ENCODE measurements around the gene SERPINB1. TPM values are rescaled to one million over a fixed set of nuclear protein-coding genes. Genes with fewer than 3 reads are reported as not detected.

Gene SERPINB1
- total and polyA plus RNA-seq, 3 experiments from 2014 or later = 40.4 to 103 (median 42.4) TPM

- ChIA-PET CTCF (interaction anchor here (0.8 to 13.5 kb wide), 21 partner anchors 10 to 226 kb away, joined by 3 to 196 read pairs (median 4); partner anchors contain the start of genes NQO2 and RIPK1), POLR2A (interaction anchor here (0.9 to 2.3 kb wide), 19 partner anchors 9 to 222 kb away, joined by 3 to 29 read pairs (median 6); partner anchors contain the start of genes SERPINB9 and WRNIP1)
- peaks cover 39% of the 10 kb centered on the region for H3K4me1 ChIP-seq (ENCODE audit: insufficient read depth, low read length)
- H3K27ac ChIP-seq (ENCODE audit: low read depth, low read length) = peak overlapping the region; percentile 82
- Mint-ChIP-seq H3K4me1 (peaks cover 48 to 61% (median 55%) of the 10 kb centered on the region in 3 donors), H3K27me3 (no peaks in the 10 kb centered on the region), H3K4me3 (peak overlapping the region; percentile 88 to 95 (median 90)), H3K36me3 (peaks cover 0 to 35% (median 7%) of the 10 kb centered on the region in 3 donors), H3K9me3 (no peaks in the 10 kb centered on the region), H3K27ac (peak overlapping the region; percentile 86 to 98 (median 93))
- peak in 1 of 5 donors; percentile 42 for DNase-seq
- H3K27me3 ChIP-seq (ENCODE audit: insufficient read depth, low read length, poor library complexity, severe bottlenecking) = no peaks in the 10 kb centered on the region
- H3K9me3 ChIP-seq (ENCODE audit: low read length) = no peaks in the 10 kb centered on the region
- H3K4me3 ChIP-seq (ENCODE audit: low read length) = peak overlapping the region; percentile 82
- peaks cover 5% of the 10 kb centered on the region for H3K36me3 ChIP-seq (ENCODE audit: insufficient read depth, low read length)
Measured at GRCh38 chr6:2842139-2842552, 483 bp upstream of the SERPINB1 start.

- H3K4me3 Mint-ChIP-seq = peak overlapping the region; percentile 88 to 95 (median 90)
- H3K27me3 Mint-ChIP-seq = no peaks in the 10 kb centered on the region
- H3K9me3 Mint-ChIP-seq = no peaks in the 10 kb centered on the region
- H3K27me3 ChIP-seq (ENCODE audit: insufficient read depth, low read length, poor library complexity, severe bottlenecking) = no peaks in the 10 kb centered on the region
- peak overlapping the region; percentile 82 for H3K27ac ChIP-seq (ENCODE audit: low read depth, low read length)
- H3K36me3 ChIP-seq (ENCODE audit: insufficient read depth, low read length) = peaks cover 10% of the 10 kb centered on the region
- H3K4me3 ChIP-seq (ENCODE audit: low read length) = peak overlapping the region; percentile 37
- ChIA-PET POLR2A (interaction anchor here (0.5 to 2.3 kb wide), 9 partner anchors 17 to 149 kb away, joined by 5 to 29 read pairs (median 9); partner anchors contain the start of genes SERPINB9 and WRNIP1), CTCF (interaction anchor here (1.0 to 13.5 kb wide), 12 partner anchors 13 to 227 kb away, joined by 3 to 196 read pairs (median 4); partner anchors contain the start of gene RIPK1)
- peaks cover 40 to 64% (median 53%) of the 10 kb centered on the region in 3 donors for H3K4me1 Mint-ChIP-seq
- peaks cover 0 to 48% (median 11%) of the 10 kb centered on the region in 3 donors for H3K36me3 Mint-ChIP-seq
- peaks cover 31% of the 10 kb centered on the region for H3K4me1 ChIP-seq (ENCODE audit: insufficient read depth, low read length)
- H3K9me3 ChIP-seq (ENCODE audit: low read length) = no peaks in the 10 kb centered on the region
- peak overlapping the region; percentile 69 to 96 (median 93) for H3K27ac Mint-ChIP-seq
- no peak for DNase-seq
Measured at GRCh38 chr6:2840749-2841061, 958 bp downstream of the SERPINB1 start.

GRCh38 chr6:2839982-2840748, 1.5 kb downstream of the SERPINB1 start:
- Histone ChIP-seq H3K27ac (ENCODE audit: low read depth, low read length) (peak overlapping the region; percentile 82), H3K4me3 (ENCODE audit: low read length) (peak overlapping the region; percentile 37), H3K36me3 (ENCODE audit: insufficient read depth, low read length) (peaks cover 16% of the 10 kb centered on the region), H3K4me1 (ENCODE audit: insufficient read depth, low read length) (peaks cover 31% of the 10 kb centered on the region), H3K27me3 (ENCODE audit: insufficient read depth, low read length, poor library complexity, severe bottlenecking) (no peaks in the 10 kb centered on the region), H3K9me3 (ENCODE audit: low read length) (no peaks in the 10 kb centered on the region)
- H3K4me3 Mint-ChIP-seq = peak overlapping the region; percentile 88 to 95 (median 90)
- no peaks in the 10 kb centered on the region for H3K27me3 Mint-ChIP-seq
- ChIA-PET POLR2A (interaction anchor here (2.0 to 2.2 kb wide), 2 partner anchors 74 to 96 kb away, joined by 9 to 25 read pairs; partner anchors contain the start of gene WRNIP1), CTCF (interaction anchor here (1.0 to 13.5 kb wide), 10 partner anchors 14 to 149 kb away, joined by 3 to 196 read pairs (median 4); no protein-coding TSS in a partner anchor)
- DNase-seq = peak in 1 of 5 donors; percentile 37
- H3K36me3 Mint-ChIP-seq = peaks cover 0 to 54% (median 12%) of the 10 kb centered on the region in 3 donors
- H3K4me1 Mint-ChIP-seq = peaks cover 40 to 68% (median 55%) of the 10 kb centered on the region in 3 donors
- H3K9me3 Mint-ChIP-seq = no peaks in the 10 kb centered on the region
- H3K27ac Mint-ChIP-seq = peak overlapping the region; percentile 69 to 96 (median 92)

DNA sequence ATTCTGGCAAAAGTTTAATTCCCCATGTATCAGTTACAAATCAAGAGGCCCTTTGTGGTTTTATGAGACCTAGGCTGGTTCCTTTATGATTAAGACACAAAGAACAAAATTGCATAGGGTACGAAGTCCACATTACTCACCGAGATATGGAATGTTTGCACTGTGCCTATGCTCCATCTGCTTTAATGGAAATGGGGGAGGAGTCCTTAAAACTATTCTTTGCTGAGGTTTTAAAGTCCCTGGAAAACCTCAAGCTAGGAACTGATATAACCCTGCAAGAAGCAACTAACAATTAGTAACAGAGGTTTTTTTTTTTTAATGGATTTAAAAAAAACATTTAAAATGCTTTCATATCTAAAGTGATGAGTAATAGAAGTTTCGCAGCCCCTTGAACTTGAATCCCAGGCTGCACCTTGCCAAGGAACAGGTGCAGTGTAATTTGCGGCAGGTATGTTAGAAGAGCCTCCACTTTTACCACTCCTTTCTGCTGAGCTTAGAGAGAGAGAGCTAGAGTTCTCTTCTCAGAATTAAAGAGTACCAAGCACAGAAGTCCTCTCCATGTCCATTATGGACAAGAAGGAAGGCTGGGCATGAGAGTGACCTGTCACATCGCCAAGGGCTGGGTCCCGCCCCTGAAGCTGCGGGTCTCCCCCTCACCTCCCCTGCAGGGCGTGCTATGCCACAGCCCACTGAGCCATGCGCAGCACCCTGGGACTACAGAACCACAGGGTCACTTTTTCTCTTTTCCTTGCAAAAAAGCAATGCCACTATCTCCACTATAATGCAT, 2.3 kb downstream of the SERPINB1 start:
- H3K27me3 Mint-ChIP-seq = no peaks in the 10 kb centered on the region
- H3K4me1 ChIP-seq (ENCODE audit: insufficient read depth, low read length) = peaks cover 31% of the 10 kb centered on the region
- peaks cover 6 to 61% (median 19%) of the 10 kb centered on the region in 3 donors for H3K36me3 Mint-ChIP-seq
- H3K4me1 Mint-ChIP-seq = peaks cover 43 to 75% (median 63%) of the 10 kb centered on the region in 3 donors
- H3K27me3 ChIP-seq (ENCODE audit: insufficient read depth, low read length, poor library complexity, severe bottlenecking) = no peaks in the 10 kb centered on the region
- no peak overlapping the region for H3K4me3 ChIP-seq (ENCODE audit: low read length)
- no peaks in the 10 kb centered on the region for H3K9me3 ChIP-seq (ENCODE audit: low read length)
- H3K9me3 Mint-ChIP-seq = no peaks in the 10 kb centered on the region
- peaks cover 19% of the 10 kb centered on the region for H3K36me3 ChIP-seq (ENCODE audit: insufficient read depth, low read length)
- peak overlapping the region; percentile 69 to 96 (median 92) for H3K27ac Mint-ChIP-seq
- H3K27ac ChIP-seq (ENCODE audit: low read depth, low read length) = peak overlapping the region; percentile 22
- POLR2A ChIA-PET = interaction anchor here (0.5 kb wide), 1 partner anchor 98 kb away, joined by 7 read pairs; no protein-coding TSS in a partner anchor
- peak overlapping the region; percentile 88 to 95 (median 90) for H3K4me3 Mint-ChIP-seq
- CTCF ChIA-PET = interaction anchor here (1.5 to 13.5 kb wide), 3 partner anchors 48 to 94 kb away, joined by 4 to 196 read pairs (median 23); no protein-coding TSS in a partner anchor
- DNase-seq = no peak

DNA sequence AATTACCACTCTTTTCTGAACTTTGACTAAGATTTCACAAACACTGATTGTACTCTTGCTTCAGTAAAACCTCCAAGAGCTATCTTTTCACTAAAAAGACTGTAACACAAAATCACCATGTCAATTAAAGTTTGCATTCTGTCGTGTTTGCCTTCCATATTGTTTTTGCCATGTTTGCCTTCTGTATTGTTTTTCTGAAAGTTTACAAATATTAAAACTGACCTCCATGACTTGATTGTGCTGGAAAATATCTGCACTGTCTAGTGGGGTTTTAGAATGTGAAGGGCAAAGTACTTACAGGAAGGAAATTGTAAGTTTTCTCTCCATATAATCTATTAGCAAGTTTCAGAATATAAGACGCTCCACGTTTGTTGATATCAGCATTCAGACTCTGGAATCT, 3.4 kb downstream of the SERPINB1 start:
- peaks cover 13 to 73% (median 25%) of the 10 kb centered on the region in 3 donors for H3K36me3 Mint-ChIP-seq
- H3K4me1 ChIP-seq (ENCODE audit: insufficient read depth, low read length) = peaks cover 31% of the 10 kb centered on the region

GRCh38 chr6:2834262-2834661, 7.4 kb downstream of the SERPINB1 start:
- Mint-ChIP-seq H3K36me3 (peaks cover 13 to 69% (median 32%) of the 10 kb centered on the region in 3 donors), H3K27ac (peak overlapping the region in 4 of 8 donors; percentile 2 to 77 (median 66))

More for the DNA sequence above, 3.4 kb downstream of the SERPINB1 start:
- CTCF ChIA-PET = interaction anchor here (13.5 kb wide), 1 partner anchor 95 kb away, joined by 196 read pairs; no protein-coding TSS in a partner anchor
- Histone ChIP-seq H3K27ac (ENCODE audit: low read depth, low read length) (no peak overlapping the region), H3K9me3 (ENCODE audit: low read length) (no peaks in the 10 kb centered on the region), H3K4me3 (ENCODE audit: low read length) (no peak overlapping the region), H3K36me3 (ENCODE audit: insufficient read depth, low read length) (peaks cover 30% of the 10 kb centered on the region), H3K27me3 (ENCODE audit: insufficient read depth, low read length, poor library complexity, severe bottlenecking) (no peaks in the 10 kb centered on the region)
- H3K4me1 Mint-ChIP-seq = peaks cover 40 to 75% (median 58%) of the 10 kb centered on the region in 3 donors
- no peaks in the 10 kb centered on the region for H3K9me3 Mint-ChIP-seq
- H3K4me3 Mint-ChIP-seq = no peak overlapping the region
- peak overlapping the region in 3 of 8 donors; percentile 12 to 36 (median 17) for H3K27ac Mint-ChIP-seq
- DNase-seq = no peak
- POLR2A ChIA-PET = no interaction called here
- H3K27me3 Mint-ChIP-seq = no peaks in the 10 kb centered on the region

DNA sequence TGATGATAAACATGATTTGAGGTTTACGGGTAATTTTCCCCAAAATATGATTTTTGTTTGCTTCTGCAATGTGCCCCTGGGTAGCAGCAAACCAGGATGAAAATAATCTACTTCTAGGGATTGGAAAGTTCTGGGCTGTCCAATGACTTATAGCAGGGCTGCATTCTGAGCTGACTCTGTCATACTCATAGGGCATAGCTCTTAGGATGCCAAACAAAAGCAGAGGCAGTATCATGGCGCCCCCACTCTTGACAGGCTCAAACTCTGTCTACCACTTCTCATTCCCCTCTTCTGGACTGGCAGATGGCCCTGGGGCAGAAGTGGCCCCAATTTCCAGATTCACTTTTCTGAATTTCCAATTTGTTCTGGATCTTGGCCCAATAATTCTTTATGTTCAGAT, 10.3 kb downstream of the SERPINB1 start:
- Mint-ChIP-seq H3K4me3 (no peak overlapping the region), H3K27me3 (peaks cover 0 to 2% of the 10 kb centered on the region in 2 donors), H3K36me3 (peaks cover 13 to 47% (median 24%) of the 10 kb centered on the region in 3 donors), H3K9me3 (no peaks in the 10 kb centered on the region), H3K27ac (peak overlapping the region in 1 of 8 donors; percentile 58), H3K4me1 (peaks cover 6 to 23% (median 21%) of the 10 kb centered on the region in 3 donors)
- Histone ChIP-seq H3K4me3 (ENCODE audit: low read length) (no peak overlapping the region), H3K27ac (ENCODE audit: low read depth, low read length) (no peak overlapping the region), H3K9me3 (ENCODE audit: low read length) (no peaks in the 10 kb centered on the region), H3K36me3 (ENCODE audit: insufficient read depth, low read length) (peaks cover 26% of the 10 kb centered on the region), H3K27me3 (ENCODE audit: insufficient read depth, low read length, poor library complexity, severe bottlenecking) (no peaks in the 10 kb centered on the region), H3K4me1 (ENCODE audit: insufficient read depth, low read length) (no peaks in the 10 kb centered on the region)
- POLR2A ChIA-PET = no interaction called here
- CTCF ChIA-PET = interaction anchor here (1.2 to 1.3 kb wide), 2 partner anchors 11 to 40 kb away, joined by 3 to 4 read pairs; partner anchors contain the start of gene SERPINB1
- DNase-seq = no peak

More at GRCh38 chr6:2834262-2834661, 7.4 kb downstream of the SERPINB1 start:
- Mint-ChIP-seq H3K4me1 (peaks cover 12 to 42% (median 30%) of the 10 kb centered on the region in 3 donors), H3K27me3 (peaks cover 0 to 2% of the 10 kb centered on the region in 2 donors), H3K9me3 (no peaks in the 10 kb centered on the region), H3K4me3 (peak overlapping the region in 1 of 7 donors; percentile 44)
- H3K36me3 ChIP-seq (ENCODE audit: insufficient read depth, low read length) = peaks cover 31% of the 10 kb centered on the region
- peaks cover 3% of the 10 kb centered on the region for H3K4me1 ChIP-seq (ENCODE audit: insufficient read depth, low read length)
- ChIA-PET POLR2A (interaction anchor here (0.5 kb wide), 1 partner anchor 103 kb away, joined by 5 read pairs; no protein-coding TSS in a partner anchor), CTCF (interaction anchor here (2.5 kb wide), 1 partner anchor 12 kb away, joined by 9 read pairs; no protein-coding TSS in a partner anchor)
- peak in 1 of 5 donors; percentile 38 for DNase-seq
- no peaks in the 10 kb centered on the region for H3K9me3 ChIP-seq (ENCODE audit: low read length)
- H3K27ac ChIP-seq (ENCODE audit: low read depth, low read length) = no peak overlapping the region
- no peaks in the 10 kb centered on the region for H3K27me3 ChIP-seq (ENCODE audit: insufficient read depth, low read length, poor library complexity, severe bottlenecking)
- no peak overlapping the region for H3K4me3 ChIP-seq (ENCODE audit: low read length)
